Measurements from ENCODE around the gene NRP1.

GRCh38 chr10:33235251-33235884 lies 99.1 kb downstream of the NRP1 start:
- TF ChIP-seq CTCF (IDR thresholded peaks at IDR 0.05) (no peak), POLR2A (IDR thresholded peaks at IDR 0.05) (no peak)
